ENCODE data around the gene ARV1. TPM values are rescaled to one million over a fixed set of nuclear protein-coding genes. Genes with fewer than 3 reads are reported as not detected.
A peak's percentile ranks its signal among the peaks of the same experiment; 100 is the strongest.

ARV1 gene
- total RNA-seq: 10 to 100 TPM; 11.6 to 18.3 (median 15.4) TPM

DNA sequence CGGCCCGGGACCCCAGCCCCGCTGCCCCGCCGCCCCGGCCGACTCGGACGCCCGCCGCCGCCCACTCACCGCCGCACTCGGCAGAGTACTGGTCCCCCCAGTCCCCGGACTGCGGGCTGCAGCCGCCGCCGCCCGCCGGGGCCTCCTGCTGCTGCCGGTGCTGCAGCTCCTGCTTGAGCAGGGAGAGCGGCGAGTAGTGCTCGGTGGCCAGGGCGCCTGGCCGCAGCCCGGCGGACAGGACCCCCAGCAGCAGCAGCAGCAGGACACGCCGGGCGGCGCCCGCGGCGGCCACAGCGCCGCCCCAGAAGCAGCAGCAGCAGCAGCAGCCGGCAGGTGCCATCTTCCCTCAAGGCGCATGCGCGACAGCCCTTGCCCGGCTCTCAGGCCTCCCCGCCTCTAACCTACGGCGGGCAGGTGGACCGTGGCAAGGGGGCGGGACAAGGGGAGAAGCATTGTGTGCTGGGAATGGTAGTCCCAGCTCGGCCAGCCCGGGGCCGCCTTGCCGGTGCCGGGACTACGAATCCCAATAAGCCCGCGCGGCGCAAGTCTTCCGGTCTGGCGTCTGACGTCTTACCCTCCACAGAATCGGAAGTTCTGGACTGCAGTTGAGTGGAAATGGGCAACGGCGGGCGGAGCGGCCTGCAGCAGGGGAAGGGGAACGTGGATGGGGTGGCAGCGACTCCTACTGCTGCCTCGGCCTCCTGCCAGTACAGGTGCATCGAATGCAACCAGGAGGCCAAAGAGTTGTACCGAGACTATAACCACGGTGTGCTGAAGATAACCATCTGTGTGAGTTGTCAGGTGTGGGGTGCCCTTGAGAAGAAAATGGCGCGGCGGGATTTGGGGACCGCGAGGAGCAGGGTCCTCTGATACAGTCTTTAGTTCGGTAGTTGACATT lies at the start of gene ARV1, which contains the start of gene TTC13:
Gene ARV1, plus strand, starts transcription at position 604 of the 898 bp plus-strand sequence. Its CDS starts 12 bp downstream, at position 616.
Gene TTC13, minus strand, starts transcription at position 371 of the 898 bp plus-strand sequence. Its CDS starts 31 bp downstream, at position 340.
- TF ChIP-seq, protein P1, sequence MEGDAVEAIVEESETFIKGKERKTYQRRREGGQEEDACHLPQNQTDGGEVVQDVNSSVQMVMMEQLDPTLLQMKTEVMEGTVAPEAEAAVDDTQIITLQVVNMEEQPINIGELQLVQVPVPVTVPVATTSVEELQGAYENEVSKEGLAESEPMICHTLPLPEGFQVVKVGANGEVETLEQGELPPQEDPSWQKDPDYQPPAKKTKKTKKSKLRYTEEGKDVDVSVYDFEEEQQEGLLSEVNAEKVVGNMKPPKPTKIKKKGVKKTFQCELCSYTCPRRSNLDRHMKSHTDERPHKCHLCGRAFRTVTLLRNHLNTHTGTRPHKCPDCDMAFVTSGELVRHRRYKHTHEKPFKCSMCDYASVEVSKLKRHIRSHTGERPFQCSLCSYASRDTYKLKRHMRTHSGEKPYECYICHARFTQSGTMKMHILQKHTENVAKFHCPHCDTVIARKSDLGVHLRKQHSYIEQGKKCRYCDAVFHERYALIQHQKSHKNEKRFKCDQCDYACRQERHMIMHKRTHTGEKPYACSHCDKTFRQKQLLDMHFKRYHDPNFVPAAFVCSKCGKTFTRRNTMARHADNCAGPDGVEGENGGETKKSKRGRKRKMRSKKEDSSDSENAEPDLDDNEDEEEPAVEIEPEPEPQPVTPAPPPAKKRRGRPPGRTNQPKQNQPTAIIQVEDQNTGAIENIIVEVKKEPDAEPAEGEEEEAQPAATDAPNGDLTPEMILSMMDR (IDR thresholded peaks at IDR 0.05): no peak
- DNase-seq (ENCODE audit: low spot score): peak; percentile 81

DNA sequence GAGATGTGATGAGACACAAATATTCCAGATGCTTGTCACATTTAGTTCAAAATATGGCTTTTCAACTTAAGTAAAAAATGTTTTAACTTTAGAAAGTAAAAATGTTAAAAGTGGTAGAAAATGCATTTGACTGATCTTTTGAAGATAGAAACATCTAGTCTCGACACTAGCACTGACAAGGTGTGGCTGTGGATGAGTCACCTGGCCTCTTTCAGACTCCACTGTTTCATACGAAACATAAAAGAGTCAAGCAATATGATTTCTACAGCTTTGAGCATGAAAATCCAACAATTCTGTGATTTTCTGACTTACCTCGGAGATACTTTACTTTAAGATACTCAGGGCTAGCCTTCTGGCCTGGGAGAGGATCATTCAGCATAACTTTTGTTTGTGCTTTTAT lies 47.9 kb upstream of the ARV1 start:
- TF ChIP-seq, protein P1 (IDR thresholded peaks at IDR 0.05): no peak
- no peak for ATAC-seq (ENCODE audit: low FRiP score)
- no peak for DNase-seq (ENCODE audit: low spot score)

More for the DNA sequence above, at the start of gene ARV1, which contains the start of gene TTC13:
- peak; percentile 100 for ATAC-seq (ENCODE audit: low FRiP score)

DNA sequence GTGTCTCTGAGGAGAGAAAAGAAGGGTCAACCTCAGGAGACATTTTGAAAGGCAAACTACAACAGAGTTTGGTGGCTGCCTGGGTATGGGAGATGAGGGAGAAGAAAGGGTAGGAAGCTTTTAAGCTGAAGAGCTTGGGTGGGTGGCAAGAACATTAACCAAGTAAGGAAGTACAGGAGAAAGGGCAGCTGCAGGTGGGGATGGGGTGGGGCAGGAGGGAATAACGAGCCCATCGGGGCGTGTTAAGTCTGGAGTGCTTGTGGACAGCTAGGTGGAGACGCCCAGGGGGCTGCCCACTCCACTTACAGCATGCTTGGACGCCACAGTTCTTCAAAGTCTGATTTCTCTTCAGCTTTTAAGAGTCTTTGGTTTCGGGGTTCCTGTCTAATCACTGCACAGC lies 43.0 kb upstream of the ARV1 start:
- DNase-seq (ENCODE audit: low spot score) (no peak), ATAC-seq (ENCODE audit: low FRiP score) (no peak)

DNA sequence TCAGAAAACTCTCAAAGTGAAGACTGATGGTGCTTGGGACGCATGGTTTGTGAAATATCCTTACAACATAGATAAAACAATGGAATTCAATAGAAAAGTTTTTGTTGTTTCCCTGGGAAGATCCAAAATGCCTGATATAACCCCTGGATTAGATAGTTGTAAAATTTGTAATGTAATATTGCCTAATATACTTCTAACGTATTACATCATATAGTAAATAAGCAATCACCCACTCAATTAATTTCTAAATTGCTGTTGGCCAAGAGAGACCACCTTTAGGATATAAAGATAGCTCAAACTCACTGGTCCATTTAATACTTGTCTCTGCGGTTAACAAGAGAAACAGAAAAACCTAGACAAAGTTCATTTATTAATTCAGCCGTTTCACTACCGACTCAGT lies 42.4 kb upstream of the ARV1 start:
- TF ChIP-seq, protein P1 (IDR thresholded peaks at IDR 0.05): no peak
- DNase-seq (ENCODE audit: low spot score) (no peak), ATAC-seq (ENCODE audit: low FRiP score) (no peak)

More for the DNA sequence above, 43.0 kb upstream of the ARV1 start:
- TF ChIP-seq, protein P1 (IDR thresholded peaks at IDR 0.05): no peak

DNA sequence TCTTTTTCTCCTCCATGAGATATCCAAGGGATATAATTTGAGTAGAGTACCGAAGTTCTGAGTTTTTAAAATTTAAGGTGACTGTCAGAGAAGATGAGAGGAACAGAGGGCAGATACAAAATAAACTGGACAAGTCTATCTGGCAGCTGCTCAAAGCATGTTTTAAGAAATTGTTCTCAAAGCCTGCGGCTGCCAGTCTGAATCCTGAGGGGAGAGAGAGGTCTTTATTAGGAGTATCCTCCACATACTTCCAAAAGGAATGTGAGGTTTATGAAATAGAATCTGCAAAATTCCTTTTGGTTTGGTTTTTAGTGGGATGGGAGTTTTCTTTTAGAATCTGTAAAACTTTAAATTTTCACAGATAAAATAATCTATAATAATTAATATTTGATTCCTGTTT lies 41.5 kb upstream of the ARV1 start:
- TF ChIP-seq, protein P1 (IDR thresholded peaks at IDR 0.05): no peak
- ATAC-seq (ENCODE audit: low FRiP score): no peak
- no peak for DNase-seq (ENCODE audit: low spot score)

DNA sequence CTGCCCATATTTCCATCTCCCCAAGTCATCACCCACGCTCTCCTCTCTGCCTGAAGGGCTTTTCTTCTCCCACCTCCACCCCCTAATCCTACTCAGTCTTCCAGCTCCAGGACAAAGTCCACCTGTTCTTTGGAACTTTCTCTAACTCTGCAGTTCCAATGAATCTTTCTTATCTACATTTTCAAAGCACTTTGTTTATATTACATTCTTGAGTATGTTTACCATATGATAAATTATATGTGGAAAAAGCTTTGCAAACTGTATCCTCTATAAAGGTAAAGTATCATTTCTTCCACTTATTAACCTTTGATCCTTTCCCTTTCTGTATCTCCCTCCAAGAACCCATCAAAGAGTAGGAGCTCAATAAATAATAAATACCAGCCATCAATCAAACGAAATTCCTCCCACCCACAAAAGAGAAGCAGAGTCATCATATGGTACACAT lies 39.9 kb upstream of the ARV1 start:
- DNase-seq (ENCODE audit: low spot score): no peak
- ATAC-seq (ENCODE audit: low FRiP score): no peak
- TF ChIP-seq, protein P1 (IDR thresholded peaks at IDR 0.05): no peak

Measured in omental fat pad (tissue), 4 donors.